ENCODE data around the gene MED4. TPM values are rescaled to one million over a fixed set of nuclear protein-coding genes. Genes with fewer than 3 reads are reported as not detected.

MED4 gene
- total and polyA plus RNA-seq, 9 of the 15 experiments (the other 6 are each of a cell fraction or from before 2014, with no cell fraction given), result 24.5 to 87.3 (median 58.3) TPM

GRCh38 chr13:48068036-48068435, 26.9 kb downstream of the MED4 start:
- no peak overlapping the region for H3K4me2 ChIP-seq (ENCODE audit: insufficient read depth, low read length)
- H2AFZ ChIP-seq (ENCODE audit: low read depth, low read length), result no peak overlapping the region
- in situ Hi-C loops (cut with MboI) (no loop called here), intact Hi-C loops (cut with micrococcal nuclease) (no loop called here)
- H3K27ac ChIP-seq (ENCODE audit: extremely low read depth, low read depth, low read length), result no peak overlapping the region
- CTCF ChIA-PET (ENCODE audit: low intra/inter-chr PET ratio), result no interaction called here
- no peak for FAIRE-seq
- no peak for DNase-seq (ENCODE audit: extremely low read depth in 1 of 4, low spot score in 3 of 4)
- POLR2A ChIA-PET, result no interaction called here
- BruUV-seq (replicated peaks), result no TSS peak
- no peak for TF ChIP-seq TCFL5 (CRISPR knock-in tag; conservative IDR thresholded peaks at IDR 0.05)
- no peak for TF ChIP-seq CEBPB (tag; IDR thresholded peaks at IDR 0.05)
- TF ChIP-seq CXXC5 (CRISPR knock-in tag; IDR thresholded peaks at IDR 0.05), result no peak
- TF ChIP-seq MCM2 (IDR thresholded peaks at IDR 0.05; ENCODE audit: low read depth), result no peak
- TF ChIP-seq, protein P1, sequence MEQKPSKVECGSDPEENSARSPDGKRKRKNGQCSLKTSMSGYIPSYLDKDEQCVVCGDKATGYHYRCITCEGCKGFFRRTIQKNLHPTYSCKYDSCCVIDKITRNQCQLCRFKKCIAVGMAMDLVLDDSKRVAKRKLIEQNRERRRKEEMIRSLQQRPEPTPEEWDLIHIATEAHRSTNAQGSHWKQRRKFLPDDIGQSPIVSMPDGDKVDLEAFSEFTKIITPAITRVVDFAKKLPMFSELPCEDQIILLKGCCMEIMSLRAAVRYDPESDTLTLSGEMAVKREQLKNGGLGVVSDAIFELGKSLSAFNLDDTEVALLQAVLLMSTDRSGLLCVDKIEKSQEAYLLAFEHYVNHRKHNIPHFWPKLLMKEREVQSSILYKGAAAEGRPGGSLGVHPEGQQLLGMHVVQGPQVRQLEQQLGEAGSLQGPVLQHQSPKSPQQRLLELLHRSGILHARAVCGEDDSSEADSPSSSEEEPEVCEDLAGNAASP (IDR thresholded peaks at IDR 0.05), result no peak
- no peak for TF ChIP-seq ZNF830 (CRISPR knock-in tag; IDR thresholded peaks at IDR 0.05)
- TF ChIP-seq SMARCA4 (IDR thresholded peaks at IDR 0.05), result no peak
- no peak for TF ChIP-seq ZNF140 (CRISPR knock-in tag; IDR thresholded peaks at IDR 0.05)
- no peak for TF ChIP-seq ZBTB8A (IDR thresholded peaks at IDR 0.05; ENCODE audit: partially characterized antibody)
- TF ChIP-seq HIVEP1 (CRISPR knock-in tag; IDR thresholded peaks at IDR 0.05), result no peak
- TF ChIP-seq ZNF133 (CRISPR knock-in tag; IDR thresholded peaks at IDR 0.05), result no peak
- TF ChIP-seq PHF21A (IDR thresholded peaks at IDR 0.05; ENCODE audit: borderline replicate concordance, low read depth), result no peak
- no peak for TF ChIP-seq NFE2 (IDR thresholded peaks at IDR 0.05; ENCODE audit: low read depth)
- no peak for TF ChIP-seq SIN3B (IDR thresholded peaks at IDR 0.05; ENCODE audit: low read depth)
- no peaks in the 10 kb centered on the region for H3K79me2 ChIP-seq (ENCODE audit: control insufficient read depth, insufficient read depth, low read length)
- no peaks in the 10 kb centered on the region for H3K4me1 ChIP-seq (replicated peaks in 1 of 2; ENCODE audit: control insufficient read depth in 2 of 2, insufficient read depth in 2 of 2, low read length in 2 of 2)
- no peak for ATAC-seq
- no peak overlapping the region for H3K4me3 ChIP-seq
- no peaks in the 10 kb centered on the region for H3K9me1 ChIP-seq (ENCODE audit: control insufficient read depth, insufficient read depth, low read length)
- H3K27me3 ChIP-seq (ENCODE audit: control insufficient read depth in 2 of 2, insufficient read depth in 2 of 2, low read length in 2 of 2), result no peaks in the 10 kb centered on the region
- H3K9me3 ChIP-seq (replicated peaks; ENCODE audit: control insufficient read depth, insufficient read depth, low read depth, low read length), result peaks cover 7% of the 10 kb centered on the region
- no peaks in the 10 kb centered on the region for H4K20me1 ChIP-seq (replicated peaks; ENCODE audit: control insufficient read depth, insufficient read depth, low read length)
- H3K36me3 ChIP-seq (ENCODE audit: control insufficient read depth, insufficient read depth, low read length), result peaks cover 57% of the 10 kb centered on the region; the same call in 2 of the 3 replicates
- no peak overlapping the region for H3K9ac ChIP-seq (ENCODE audit: insufficient read depth in 1 of 2, low read depth in 2 of 2, low read length in 2 of 2)
